GM19467 (cell line): ENCODE results near the gene UGT1A8.

Experiments used
- ATAC-seq: cut with Tn5 transposase; IDR thresholded peaks from one replicate; pipeline ENCODE4 v1.9.1; 2021; ENCODE audit warnings: mild to moderate bottlenecking, moderate library complexity; ENCODE audit not compliant: unreplicated experiment

The UGT1A8 gene

GRCh38 chr2:233796254-233796653, 178.8 kb downstream of the UGT1A8 start:
- no peak for ATAC-seq

- ATAC-seq, result no peak
These were observed 181.1 kb downstream of the UGT1A8 start for GRCh38 chr2:233798335-233799086.

GRCh38 chr2:233799087-233799665, 181.7 kb downstream of the UGT1A8 start:
- ATAC-seq, result no peak

GRCh38 chr2:233799716-233800115, 182.3 kb downstream of the UGT1A8 start:
- no peak for ATAC-seq

GRCh38 chr2:233800208-233800607, 182.8 kb downstream of the UGT1A8 start:
- ATAC-seq, result no peak

- ATAC-seq, result no peak
These were observed 184.1 kb downstream of the UGT1A8 start for GRCh38 chr2:233801357-233802131.

GRCh38 chr2:233802132-233802815, 184.8 kb downstream of the UGT1A8 start:
- no peak for ATAC-seq

- no peak for ATAC-seq
These were observed 186.0 kb downstream of the UGT1A8 start for GRCh38 chr2:233803292-233803911.

GRCh38 chr2:233803994-233804393, 186.6 kb downstream of the UGT1A8 start:
- no peak for ATAC-seq

- no peak for ATAC-seq
These were observed 189.9 kb downstream of the UGT1A8 start for GRCh38 chr2:233807215-233807865.

GRCh38 chr2:233807966-233808935, 190.8 kb downstream of the UGT1A8 start:
- no peak for ATAC-seq

GRCh38 chr2:233810385-233810784, 193.0 kb downstream of the UGT1A8 start:
- ATAC-seq, result no peak

GRCh38 chr2:233811087-233811486, 193.7 kb downstream of the UGT1A8 start:
- ATAC-seq, result no peak

- ATAC-seq, result no peak
These were observed 194.3 kb downstream of the UGT1A8 start for GRCh38 chr2:233811732-233812131.

GRCh38 chr2:233813236-233814055, 196.0 kb downstream of the UGT1A8 start:
- ATAC-seq, result no peak

GRCh38 chr2:233814056-233814835, 196.8 kb downstream of the UGT1A8 start:
- ATAC-seq, result no peak

GRCh38 chr2:233815861-233816260, 198.4 kb downstream of the UGT1A8 start:
- no peak for ATAC-seq

GRCh38 chr2:233816334-233816733, 198.9 kb downstream of the UGT1A8 start:
- no peak for ATAC-seq
